ENCODE measurements around the gene ARHGAP28. TPM values are rescaled to one million over a fixed set of nuclear protein-coding genes. Genes with fewer than 3 reads are reported as not detected.

The ARHGAP28 gene
- total RNA-seq, 3 donors from 2014 or later = 7.3 to 13.0 (median 10.8) TPM

GRCh38 chr18:6752202-6752860 lies 22.8 kb downstream of the ARHGAP28 start:
- intact Hi-C loops (cut with DNase I; ENCODE audit: low total_unique reads) = no loop called here

GRCh38 chr18:6755107-6755506 lies 25.6 kb downstream of the ARHGAP28 start:
- TF ChIP-seq POLR2AphosphoS5 (IDR thresholded peaks at IDR 0.05) (no peak), POLR2A (IDR thresholded peaks at IDR 0.05) (no peak), CTCF (IDR thresholded peaks at IDR 0.05) (no peak)
- no peaks in the 10 kb centered on the region for H3K27me3 ChIP-seq
- H3K36me3 ChIP-seq = no peaks in the 10 kb centered on the region
- H3K4me3 ChIP-seq = no peak overlapping the region
- peaks cover 0 to 5% of the 10 kb centered on the region in 2 donors for H3K9me3 ChIP-seq
- intact Hi-C loops (cut with DNase I; ENCODE audit: low total_unique reads) = loop anchor here (5.0 kb wide), 1 partner anchor 573 kb away; no protein-coding TSS in a partner anchor
- H3K27ac ChIP-seq = no peak overlapping the region
- DNase-seq (ENCODE audit: low spot score in 2 of 2) = no peak
- H3K4me1 ChIP-seq = no peaks in the 10 kb centered on the region

More at GRCh38 chr18:6752202-6752860, 22.8 kb downstream of the ARHGAP28 start:
- Histone ChIP-seq H3K4me1 (no peaks in the 10 kb centered on the region), H3K27me3 (no peaks in the 10 kb centered on the region), H3K9me3 (peaks cover 0 to 5% of the 10 kb centered on the region in 2 donors), H3K27ac (peak overlapping the region; percentile 59 to 60), H3K36me3 (no peaks in the 10 kb centered on the region), H3K4me3 (peak overlapping the region in 2 of 3 donors; percentile 3 to 17)
- TF ChIP-seq POLR2A (IDR thresholded peaks at IDR 0.05) (no peak), CTCF (IDR thresholded peaks at IDR 0.05) (no peak), POLR2AphosphoS5 (IDR thresholded peaks at IDR 0.05) (no peak)
- no peak for DNase-seq (ENCODE audit: low spot score in 2 of 2)

GRCh38 chr18:6757931-6758330 lies 28.4 kb downstream of the ARHGAP28 start:
- Histone ChIP-seq H3K4me3 (no peak overlapping the region), H3K27ac (no peak overlapping the region), H3K9me3 (no peaks in the 10 kb centered on the region), H3K27me3 (no peaks in the 10 kb centered on the region), H3K36me3 (no peaks in the 10 kb centered on the region), H3K4me1 (no peaks in the 10 kb centered on the region)
- TF ChIP-seq POLR2A (IDR thresholded peaks at IDR 0.05) = no peak
- DNase-seq (ENCODE audit: low spot score in 2 of 2) = no peak
- intact Hi-C loops (cut with DNase I; ENCODE audit: low total_unique reads) = loop anchor here (5.0 kb wide), 1 partner anchor 576 kb away; no protein-coding TSS in a partner anchor

- Histone ChIP-seq H3K36me3 (no peaks in the 10 kb centered on the region), H3K27ac (no peak overlapping the region), H3K9me3 (no peaks in the 10 kb centered on the region), H3K4me3 (no peak overlapping the region), H3K27me3 (no peaks in the 10 kb centered on the region), H3K4me1 (no peaks in the 10 kb centered on the region)
- intact Hi-C loops (cut with DNase I; ENCODE audit: low total_unique reads) = loop anchor here (5.0 kb wide), 1 partner anchor 577 kb away; no protein-coding TSS in a partner anchor
- TF ChIP-seq POLR2AphosphoS5 (IDR thresholded peaks at IDR 0.05) = no peak
- no peak for TF ChIP-seq CTCF (IDR thresholded peaks at IDR 0.05)
- TF ChIP-seq POLR2A (IDR thresholded peaks at IDR 0.05) = no peak
- DNase-seq (ENCODE audit: low spot score in 2 of 2) = no peak
Measured at GRCh38 chr18:6759579-6759978, 30.1 kb downstream of the ARHGAP28 start.

- intact Hi-C loops (cut with DNase I; ENCODE audit: low total_unique reads) = no loop called here
- no peak overlapping the region for H3K4me3 ChIP-seq
- H3K4me1 ChIP-seq = no peaks in the 10 kb centered on the region
- TF ChIP-seq CTCF (IDR thresholded peaks at IDR 0.05) (no peak), POLR2A (IDR thresholded peaks at IDR 0.05) (no peak), POLR2AphosphoS5 (IDR thresholded peaks at IDR 0.05) (no peak)
- H3K36me3 ChIP-seq = no peaks in the 10 kb centered on the region
- no peak for DNase-seq (ENCODE audit: low spot score in 2 of 2)
- peaks cover 0 to 3% of the 10 kb centered on the region in 2 donors for H3K9me3 ChIP-seq
- no peaks in the 10 kb centered on the region for H3K27me3 ChIP-seq
- no peak overlapping the region for H3K27ac ChIP-seq
Measured at GRCh38 chr18:6763524-6763923, 34.0 kb downstream of the ARHGAP28 start.
